Lower leg skin (tissue), 3 donors: ENCODE data around the gene POP4.

Experiments
- CTCF ChIP-seq, 3 donors: fragments of 450-650 bp; IDR thresholded peaks; one replicate each; pipeline ENCODE4 v1.5.1; 2016; ENCODE audit warnings: antibody characterized with exemption in 3 of 3, mild to moderate bottlenecking in 3 of 3, moderate library complexity in 2 of 3
- POLR2A ChIP-seq, 2 donors: fragments of 450-650 bp; IDR thresholded peaks; one replicate each; pipeline ENCODE4 v1.6.1; 2016 to 2017; ENCODE audit warnings: antibody characterized with exemption in 2 of 2, mild to moderate bottlenecking in 1 of 2, moderate library complexity in 1 of 2

GRCh38 chr19:29612121-29612520, 6.0 kb downstream of the POP4 start:
- TF ChIP-seq CTCF (IDR thresholded peaks at IDR 0.05) (no peak), POLR2A (IDR thresholded peaks at IDR 0.05) (no peak)
